GM12874 (cell line): ENCODE data around the gene HOXB6.

Experiments used
- CTCF ChIP-seq: IDR thresholded peaks from 2 replicates; pipeline ENCODE4 v1.5.1; 2011; ENCODE audit warnings: low read depth, mild to moderate bottlenecking, control low read depth, low read length, moderate library complexity; ENCODE audit not compliant: insufficient read depth

HOXB6 gene

GRCh38 chr17:48644910-48645557 is 40.2 kb upstream of the HOXB6 start:
- TF ChIP-seq CTCF, result no peak

DNA sequence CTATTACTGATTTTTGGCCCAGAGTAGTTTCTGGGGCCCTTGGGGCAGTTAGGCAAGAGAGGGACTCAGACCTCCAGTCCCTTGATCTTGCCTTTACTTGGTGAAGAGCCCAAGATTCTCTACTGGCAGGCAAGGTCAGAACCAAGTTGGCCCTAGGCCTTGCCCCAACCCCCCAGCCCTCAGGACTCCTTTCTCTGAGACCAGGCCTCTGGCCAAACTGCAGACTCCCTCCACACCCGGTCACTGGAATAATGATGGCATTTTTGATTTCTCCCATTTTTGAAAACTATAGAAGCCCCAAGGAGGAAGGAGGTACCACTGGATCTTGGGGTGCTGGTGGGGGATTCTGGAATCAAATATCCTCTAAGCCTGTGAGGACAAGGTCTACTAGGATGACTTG is 39.4 kb upstream of the HOXB6 start:
- no peak for TF ChIP-seq CTCF

DNA sequence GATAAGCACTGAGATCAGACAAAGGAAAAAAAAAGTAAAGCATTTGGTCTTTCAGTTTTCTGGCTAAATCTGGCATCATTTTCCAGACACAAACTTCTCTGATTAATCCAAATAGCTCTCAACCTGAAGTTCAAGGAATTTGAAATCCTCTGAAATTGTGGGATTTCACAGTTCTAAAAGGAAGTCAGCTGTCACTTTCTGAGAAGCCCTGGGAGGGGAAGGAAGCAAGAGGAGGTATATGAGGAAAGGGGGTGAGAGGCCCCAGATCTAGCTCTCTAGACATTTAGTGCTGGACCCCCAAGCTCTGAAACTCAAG is 38.9 kb upstream of the HOXB6 start:
- TF ChIP-seq CTCF, result no peak

DNA sequence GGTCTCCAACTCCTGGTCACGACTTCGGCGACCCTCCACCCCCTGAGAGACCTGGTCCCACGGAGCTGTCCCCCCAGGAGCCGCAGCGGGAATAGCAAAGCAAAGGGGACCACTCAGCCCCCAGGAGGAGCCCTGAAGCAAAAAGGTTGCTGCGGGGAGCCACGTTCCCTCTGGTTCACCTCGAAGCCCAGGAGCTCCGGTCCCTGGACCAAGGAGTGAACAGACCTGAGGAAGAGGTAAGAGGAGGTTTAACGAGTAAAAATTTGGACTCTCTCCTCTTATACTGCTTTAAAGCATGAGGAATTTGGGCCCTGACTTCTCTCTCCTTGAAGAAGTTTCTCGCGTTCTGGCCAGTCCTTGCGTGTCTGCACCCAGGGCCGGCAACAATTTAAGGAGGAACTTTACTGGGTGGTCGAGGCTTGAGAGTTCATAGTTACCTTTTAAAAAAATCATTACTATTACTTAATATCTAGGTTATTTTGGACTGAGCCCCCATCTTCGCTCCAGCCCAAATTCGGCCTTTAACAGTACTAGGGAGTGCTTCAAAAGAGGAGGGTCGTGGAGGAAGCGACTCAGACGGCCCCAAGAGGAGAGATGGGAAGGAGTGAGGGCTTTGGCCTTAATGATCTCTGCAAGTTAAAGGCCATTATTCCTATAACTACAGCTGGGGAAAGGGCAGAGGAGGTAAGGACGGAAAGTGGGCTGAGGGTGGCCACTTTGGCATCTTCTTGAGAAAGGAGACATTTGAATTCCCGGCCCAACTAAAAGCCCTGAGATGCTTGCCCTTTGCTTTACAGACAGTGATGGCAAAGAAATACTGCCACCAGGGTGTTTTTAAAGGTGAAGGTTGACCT is 38.3 kb upstream of the HOXB6 start:
- no peak for TF ChIP-seq CTCF

DNA sequence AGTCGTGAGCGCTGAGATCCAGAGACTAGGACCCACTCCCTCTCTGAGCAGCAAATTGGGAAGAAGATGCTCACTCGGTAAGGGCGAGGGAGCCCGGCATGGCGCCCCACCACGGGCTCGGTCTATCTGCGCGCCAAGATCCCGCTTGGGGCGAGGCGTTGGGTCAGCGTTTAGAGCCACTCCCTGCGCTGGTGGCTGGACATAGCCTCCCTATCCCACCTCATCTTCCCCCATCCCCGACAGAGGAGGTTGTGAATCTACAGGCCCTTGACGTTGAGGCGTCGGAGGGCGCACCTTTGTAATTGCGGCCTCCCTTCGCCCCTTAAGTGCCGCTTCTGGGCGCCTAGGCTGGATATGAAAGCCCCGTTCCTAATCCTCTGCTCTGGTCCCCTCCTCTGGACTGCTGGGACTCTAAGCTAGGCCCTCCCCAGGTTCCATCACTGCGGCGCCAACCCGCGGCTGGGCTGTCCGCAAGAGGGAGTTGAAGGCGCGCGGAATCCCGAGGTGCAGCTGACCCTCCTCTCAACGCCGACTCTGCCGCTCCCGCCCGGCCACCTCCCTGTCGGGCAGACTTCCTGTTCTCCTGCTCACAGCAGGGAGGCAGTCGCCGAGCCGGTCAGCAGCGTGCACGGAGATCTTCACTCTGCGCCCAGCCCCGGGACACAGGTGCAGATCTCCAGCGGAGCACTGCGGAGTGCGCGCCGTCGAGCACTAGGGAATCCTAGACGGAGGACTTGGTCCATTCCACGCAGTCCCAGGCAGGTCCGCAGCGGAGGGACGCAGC is 37.5 kb upstream of the HOXB6 start:
- no peak for TF ChIP-seq CTCF

DNA sequence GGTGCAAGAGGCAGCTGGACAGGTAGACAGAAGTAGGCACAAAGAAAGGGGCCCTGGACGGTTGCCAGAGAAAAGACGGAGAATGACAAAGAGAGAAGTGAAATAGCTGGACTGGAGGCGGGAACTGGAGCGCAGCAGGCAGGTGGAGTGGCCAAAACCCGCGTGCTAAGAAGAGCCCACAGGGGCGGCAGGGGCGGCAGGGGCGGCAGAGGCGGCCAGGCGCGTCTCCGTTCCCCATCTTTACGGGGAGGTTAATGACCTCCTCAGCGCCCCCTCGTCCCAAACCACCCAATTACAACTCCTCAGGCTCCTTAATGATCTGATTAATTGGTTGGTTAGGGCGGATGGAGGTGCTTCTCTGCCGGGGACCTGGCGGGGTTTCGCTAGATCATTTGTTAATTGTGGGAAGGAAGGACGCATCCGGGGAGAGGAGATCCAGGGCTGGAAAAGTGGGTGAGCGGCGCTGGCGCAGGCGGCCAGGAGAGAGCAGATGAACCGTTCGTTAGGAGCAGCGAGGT is 36.8 kb upstream of the HOXB6 start:
- TF ChIP-seq CTCF, result no peak

DNA sequence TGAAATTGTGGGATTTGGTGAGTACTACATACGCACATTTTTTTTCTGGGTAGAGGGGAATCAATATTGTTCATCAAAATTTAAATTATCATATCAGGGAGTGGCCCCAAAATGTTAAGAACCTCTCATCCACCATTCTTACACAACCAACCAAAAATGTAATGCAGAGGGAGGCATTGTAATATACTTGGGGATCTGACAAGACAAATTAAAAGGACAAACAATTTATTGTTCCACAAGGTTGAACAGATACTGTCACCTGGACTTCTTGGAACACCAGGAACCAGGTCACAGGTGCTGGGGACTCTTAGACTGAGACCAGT is 36.0 kb upstream of the HOXB6 start:
- no peak for TF ChIP-seq CTCF
